Kidney capillary endothelial cell (primary cell): ENCODE measurements around the gene IGFLR1.

Source experiments
- DNase-seq: peaks from one replicate; pipeline ENCODE4 v3.0.0-alpha.2; 2018; ENCODE audit warnings: low spot score

IGFLR1 gene

GRCh38 chr19:35742121-35742724 is at the start of gene IGFLR1:
TSS of gene IGFLR1 (minus strand) at chr19:35742452. CDS start at chr19:35741180, 1,272 bp downstream.
- DNase-seq, result no peak

- DNase-seq, result no peak
These were observed 49.6 kb upstream of the IGFLR1 start for GRCh38 chr19:35791814-35792279.

GRCh38 chr19:35790981-35791813 is 48.9 kb upstream of the IGFLR1 start:
- no peak for DNase-seq

- DNase-seq, result no peak
These were observed 48.0 kb upstream of the IGFLR1 start for GRCh38 chr19:35789978-35790944.

- DNase-seq, result no peak
These were observed 47.1 kb upstream of the IGFLR1 start for GRCh38 chr19:35789195-35789977.

- DNase-seq, result no peak
These were observed 46.1 kb upstream of the IGFLR1 start for GRCh38 chr19:35788205-35788960.

- no peak for DNase-seq
These were observed 45.1 kb upstream of the IGFLR1 start for GRCh38 chr19:35787227-35787799.

- DNase-seq, result no peak
These were observed 44.3 kb upstream of the IGFLR1 start for GRCh38 chr19:35786299-35787160.

- no peak for DNase-seq
These were observed 43.0 kb upstream of the IGFLR1 start for GRCh38 chr19:35785339-35785627.

- no peak for DNase-seq
These were observed 42.5 kb upstream of the IGFLR1 start for GRCh38 chr19:35784503-35785338.

GRCh38 chr19:35783469-35784434 is 41.5 kb upstream of the IGFLR1 start:
- no peak for DNase-seq

GRCh38 chr19:35782589-35782988 is 40.3 kb upstream of the IGFLR1 start:
- DNase-seq, result no peak

GRCh38 chr19:35781650-35782049 is 39.4 kb upstream of the IGFLR1 start:
- DNase-seq, result no peak

- no peak for DNase-seq
These were observed 38.5 kb upstream of the IGFLR1 start for GRCh38 chr19:35780717-35781116.

GRCh38 chr19:35780058-35780457 is 37.8 kb upstream of the IGFLR1 start:
- no peak for DNase-seq

- no peak for DNase-seq
These were observed 36.8 kb upstream of the IGFLR1 start for GRCh38 chr19:35779033-35779432.

GRCh38 chr19:35777961-35778360 is 35.7 kb upstream of the IGFLR1 start:
- DNase-seq, result no peak
